WTC11 (cell line): Measurements from ENCODE around the gene FUT8.

Source experiments
- ATF6 ChIP-seq: sonication (generic); formaldehyde crosslinking; IDR thresholded peaks from 2 replicates; pipeline ENCODE4 v1.8.1; 2023; ENCODE audit warnings: mild to moderate bottlenecking, missing genetic modification reagents
- CREB1 ChIP-seq: sonication (generic); formaldehyde crosslinking; IDR thresholded peaks from 2 replicates; pipeline ENCODE4 v1.8.0; 2023; ENCODE audit warnings: mild to moderate bottlenecking, missing genetic modification reagents
- ELF4 ChIP-seq: sonication (generic); formaldehyde crosslinking; IDR thresholded peaks from 2 replicates; pipeline ENCODE4 v1.8.1; 2022; ENCODE audit warnings: low read depth, mild to moderate bottlenecking, moderate library complexity, missing genetic modification reagents
- PRDM15 ChIP-seq: sonication (generic); formaldehyde crosslinking; IDR thresholded peaks from 2 replicates; pipeline ENCODE4 v1.8.0; 2022; ENCODE audit warnings: missing genetic modification reagents
- RELA ChIP-seq: sonication (generic); formaldehyde crosslinking; IDR thresholded peaks from 2 replicates; pipeline ENCODE4 v1.8.1; 2022; ENCODE audit warnings: missing genetic modification reagents, mild to moderate bottlenecking, borderline replicate concordance
- SP1 ChIP-seq: sonication (generic); formaldehyde crosslinking; conservative IDR thresholded peaks from 2 replicates; pipeline ENCODE4 v1.8.1; 2022; ENCODE audit warnings: missing genetic modification reagents
- TEAD4 ChIP-seq: sonication (generic); formaldehyde crosslinking; IDR thresholded peaks from 2 replicates; pipeline ENCODE4 v1.8.0; 2022; ENCODE audit warnings: mild to moderate bottlenecking, missing genetic modification reagents
- USF2 ChIP-seq: sonication (generic); formaldehyde crosslinking; IDR thresholded peaks from 2 replicates; pipeline ENCODE4 v1.8.1; 2023; ENCODE audit warnings: mild to moderate bottlenecking, missing genetic modification reagents, moderate library complexity
- ZNF232 ChIP-seq: sonication (generic); formaldehyde crosslinking; IDR thresholded peaks from 2 replicates; pipeline ENCODE4 v1.8.0; 2022; ENCODE audit warnings: mild to moderate bottlenecking, missing genetic modification reagents
- ZNF671 ChIP-seq: fragments of 250-450 bp; sonication (Bioruptor Pico); IDR thresholded peaks from 2 replicates; pipeline ENCODE4 v1.8.0; 2021; ENCODE audit warnings: mild to moderate bottlenecking
- TF ChIP-seq, protein P1 (sequence below): fragments of 200-600 bp; IDR thresholded peaks from 2 replicates; pipeline ENCODE4 v1.8.0; 2022; ENCODE audit warnings: antibody characterized with exemption
- TF ChIP-seq, protein P2 (sequence below): sonication (generic); formaldehyde crosslinking; IDR thresholded peaks from 2 replicates; pipeline ENCODE4 v1.8.1; 2023; ENCODE audit warnings: mild to moderate bottlenecking, missing genetic modification reagents

DNA sequence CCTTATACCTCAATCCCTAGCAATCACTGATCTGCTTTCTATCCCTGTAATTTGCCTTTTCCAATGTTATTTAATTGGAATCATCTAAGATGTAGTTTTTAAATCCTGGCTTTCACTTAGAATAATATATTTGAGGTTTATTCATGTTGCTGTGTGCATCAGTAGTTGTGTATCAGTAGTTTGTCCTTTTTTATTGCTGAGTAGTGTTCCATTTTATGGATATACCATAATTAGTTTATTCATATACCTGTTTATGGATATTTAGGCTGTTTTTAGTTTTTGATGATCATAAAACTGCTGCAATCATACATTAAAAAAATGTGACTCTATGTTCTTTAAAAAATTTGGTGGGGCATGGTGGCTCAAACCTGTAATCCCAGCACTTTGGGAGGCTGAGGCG lies 43.7 kb downstream of the FUT8 start:
- TF ChIP-seq SP1 (CRISPR knock-in tag) (no peak), CREB1 (no peak), USF2 (no peak), ZNF671 (CRISPR knock-in tag) (no peak), ZNF232 (CRISPR knock-in tag) (no peak), PRDM15 (CRISPR knock-in tag) (no peak), RELA (CRISPR knock-in tag) (no peak), ELF4 (CRISPR knock-in tag) (no peak), ATF6 (CRISPR knock-in tag) (no peak), TEAD4 (CRISPR knock-in tag) (no peak)
- TF ChIP-seq, protein P1, sequence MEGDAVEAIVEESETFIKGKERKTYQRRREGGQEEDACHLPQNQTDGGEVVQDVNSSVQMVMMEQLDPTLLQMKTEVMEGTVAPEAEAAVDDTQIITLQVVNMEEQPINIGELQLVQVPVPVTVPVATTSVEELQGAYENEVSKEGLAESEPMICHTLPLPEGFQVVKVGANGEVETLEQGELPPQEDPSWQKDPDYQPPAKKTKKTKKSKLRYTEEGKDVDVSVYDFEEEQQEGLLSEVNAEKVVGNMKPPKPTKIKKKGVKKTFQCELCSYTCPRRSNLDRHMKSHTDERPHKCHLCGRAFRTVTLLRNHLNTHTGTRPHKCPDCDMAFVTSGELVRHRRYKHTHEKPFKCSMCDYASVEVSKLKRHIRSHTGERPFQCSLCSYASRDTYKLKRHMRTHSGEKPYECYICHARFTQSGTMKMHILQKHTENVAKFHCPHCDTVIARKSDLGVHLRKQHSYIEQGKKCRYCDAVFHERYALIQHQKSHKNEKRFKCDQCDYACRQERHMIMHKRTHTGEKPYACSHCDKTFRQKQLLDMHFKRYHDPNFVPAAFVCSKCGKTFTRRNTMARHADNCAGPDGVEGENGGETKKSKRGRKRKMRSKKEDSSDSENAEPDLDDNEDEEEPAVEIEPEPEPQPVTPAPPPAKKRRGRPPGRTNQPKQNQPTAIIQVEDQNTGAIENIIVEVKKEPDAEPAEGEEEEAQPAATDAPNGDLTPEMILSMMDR: no peak
- TF ChIP-seq, protein P2, sequence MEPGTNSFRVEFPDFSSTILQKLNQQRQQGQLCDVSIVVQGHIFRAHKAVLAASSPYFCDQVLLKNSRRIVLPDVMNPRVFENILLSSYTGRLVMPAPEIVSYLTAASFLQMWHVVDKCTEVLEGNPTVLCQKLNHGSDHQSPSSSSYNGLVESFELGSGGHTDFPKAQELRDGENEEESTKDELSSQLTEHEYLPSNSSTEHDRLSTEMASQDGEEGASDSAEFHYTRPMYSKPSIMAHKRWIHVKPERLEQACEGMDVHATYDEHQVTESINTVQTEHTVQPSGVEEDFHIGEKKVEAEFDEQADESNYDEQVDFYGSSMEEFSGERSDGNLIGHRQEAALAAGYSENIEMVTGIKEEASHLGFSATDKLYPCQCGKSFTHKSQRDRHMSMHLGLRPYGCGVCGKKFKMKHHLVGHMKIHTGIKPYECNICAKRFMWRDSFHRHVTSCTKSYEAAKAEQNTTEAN (CRISPR knock-in tag): no peak
